T-helper 2 cell (primary cell): ENCODE results near the gene MRPL18.
"Not testable (repeated sequence)": the region's sequence is repeated elsewhere in the genome, so short reads cannot be mapped to it uniquely, and the experiment has no call there.

Experiments
- DNase-seq, 5 experiments: peaks; one replicate each; pipeline versions ENCODE4 v3.0.0 to v3.0.0-alpha.2; 2012 to 2022

Gene MRPL18

DNA sequence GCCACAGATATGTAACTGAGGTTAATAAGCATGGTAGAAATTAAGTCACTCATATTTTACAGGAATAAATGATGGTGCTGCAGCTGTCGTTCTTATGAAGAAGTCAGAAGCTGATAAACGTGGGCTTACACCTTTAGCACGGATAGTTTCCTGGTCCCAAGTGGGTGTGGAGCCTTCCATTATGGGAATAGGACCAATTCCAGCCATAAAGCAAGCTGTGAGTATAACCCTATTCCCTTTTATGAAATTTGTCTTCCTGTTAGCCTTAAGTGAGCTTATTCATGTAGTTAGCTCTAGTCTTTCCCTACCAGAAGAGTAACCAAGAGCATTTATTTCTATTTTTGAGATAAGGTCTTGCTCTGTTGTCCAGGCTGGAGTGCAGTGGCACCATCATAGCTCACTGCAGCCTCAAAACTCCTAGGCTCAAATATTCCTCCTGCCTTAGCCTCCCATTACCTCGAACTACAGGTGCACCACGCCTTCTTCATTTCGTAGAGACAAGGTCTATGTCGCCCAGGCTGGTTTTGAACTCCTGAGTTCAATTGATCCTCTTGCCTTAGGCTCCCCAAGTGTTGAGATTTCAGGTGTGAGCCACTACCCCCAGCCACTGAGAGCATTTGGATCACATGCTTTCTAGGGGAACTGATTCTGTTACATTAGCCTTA is 12.9 kb upstream of the MRPL18 start:
- no peak for DNase-seq

DNA sequence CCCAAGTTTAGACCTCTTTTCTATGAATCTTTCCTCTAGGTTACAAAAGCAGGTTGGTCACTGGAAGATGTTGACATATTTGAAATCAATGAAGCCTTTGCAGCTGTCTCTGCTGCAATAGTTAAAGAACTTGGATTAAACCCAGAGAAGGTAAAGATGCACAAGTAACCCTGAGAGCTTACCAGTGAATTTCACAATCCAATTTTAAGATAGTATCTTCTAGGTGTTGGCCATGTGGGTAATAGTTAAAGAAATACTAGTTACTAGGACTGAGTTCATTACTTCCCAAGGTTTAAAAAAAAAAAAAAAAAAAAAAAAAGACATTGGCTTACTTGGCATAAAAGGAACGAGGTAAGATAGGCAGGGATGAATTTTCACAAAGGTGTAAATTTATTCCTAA is 12.1 kb upstream of the MRPL18 start:
- no peak for DNase-seq

DNA sequence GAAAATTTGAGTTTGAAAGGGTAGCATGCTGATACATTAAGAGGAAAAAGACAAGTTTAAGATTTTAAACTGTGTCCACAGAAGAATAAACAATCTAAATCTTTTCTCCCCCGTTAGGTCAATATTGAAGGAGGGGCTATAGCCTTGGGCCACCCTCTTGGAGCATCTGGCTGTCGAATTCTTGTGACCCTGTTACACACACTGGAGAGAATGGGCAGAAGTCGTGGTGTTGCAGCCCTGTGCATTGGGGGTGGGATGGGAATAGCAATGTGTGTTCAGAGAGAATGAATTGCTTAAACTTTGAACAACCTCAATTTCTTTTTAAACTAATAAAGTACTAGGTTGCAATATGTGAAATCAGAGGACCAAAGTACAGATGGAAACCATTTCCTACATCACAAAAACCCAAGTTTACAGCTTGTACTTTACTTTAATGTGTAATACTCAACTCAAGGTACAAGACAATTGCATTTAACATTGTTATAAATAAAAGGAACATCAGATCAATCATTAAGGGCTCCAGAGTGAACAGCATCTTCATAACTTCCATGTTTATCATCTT is 11.6 kb upstream of the MRPL18 start:
- DNase-seq, result no peak

DNA sequence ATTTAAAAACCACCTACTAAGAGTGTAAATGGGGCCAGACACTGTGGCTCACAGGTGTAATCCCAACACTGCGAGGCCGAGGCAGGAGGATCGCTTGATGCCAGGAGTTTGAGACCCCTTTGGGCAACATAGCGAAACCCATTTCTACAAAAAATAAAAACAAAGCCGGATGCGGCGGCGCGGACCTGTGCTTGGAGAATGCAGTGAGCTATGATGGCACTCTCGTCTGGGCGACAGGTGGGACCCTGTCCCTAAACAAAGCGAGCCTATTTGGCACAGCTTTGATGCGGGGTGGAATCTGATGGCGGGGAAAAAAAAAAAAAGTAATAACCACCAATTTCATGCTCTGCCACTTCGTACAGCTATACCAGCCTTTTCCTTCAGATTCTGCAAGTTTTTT is 2.0 kb upstream of the MRPL18 start:
- peak in 2 of 5 experiments; percentile 3 to 54 for DNase-seq

DNA sequence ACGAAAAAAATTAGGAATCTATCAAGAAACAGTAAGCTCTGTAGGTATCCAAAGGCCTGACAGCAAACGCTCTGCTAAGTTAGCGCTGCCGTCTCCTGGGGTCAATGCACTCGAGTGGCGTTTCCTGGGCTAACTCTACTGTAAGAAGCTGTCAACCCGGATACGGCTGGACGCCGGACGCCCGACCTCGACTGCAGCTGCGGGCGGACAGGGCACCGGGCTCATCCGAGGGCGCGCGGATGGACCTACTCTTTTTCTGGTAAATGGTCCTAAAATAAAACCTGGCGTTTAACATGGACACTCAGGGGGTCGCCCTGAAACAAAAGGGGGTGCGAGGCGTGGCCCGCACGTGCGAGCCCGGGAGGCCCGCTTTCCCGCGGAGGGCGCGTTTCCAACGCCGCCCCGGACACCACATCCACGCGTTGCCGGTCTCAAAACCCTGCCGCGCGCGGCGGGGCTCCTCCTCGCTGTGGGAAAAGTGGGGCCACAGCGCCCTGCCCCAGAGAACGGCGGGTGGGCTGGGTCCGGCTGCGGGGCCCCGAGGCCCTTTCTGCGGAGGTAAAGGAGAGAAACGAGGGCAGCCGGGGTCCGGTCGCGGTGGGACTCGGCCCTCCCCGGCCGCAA is 1.4 kb upstream of the MRPL18 start:
- DNase-seq, result peak in 3 of 5 experiments; percentile 16 to 31 (median 19)

DNA sequence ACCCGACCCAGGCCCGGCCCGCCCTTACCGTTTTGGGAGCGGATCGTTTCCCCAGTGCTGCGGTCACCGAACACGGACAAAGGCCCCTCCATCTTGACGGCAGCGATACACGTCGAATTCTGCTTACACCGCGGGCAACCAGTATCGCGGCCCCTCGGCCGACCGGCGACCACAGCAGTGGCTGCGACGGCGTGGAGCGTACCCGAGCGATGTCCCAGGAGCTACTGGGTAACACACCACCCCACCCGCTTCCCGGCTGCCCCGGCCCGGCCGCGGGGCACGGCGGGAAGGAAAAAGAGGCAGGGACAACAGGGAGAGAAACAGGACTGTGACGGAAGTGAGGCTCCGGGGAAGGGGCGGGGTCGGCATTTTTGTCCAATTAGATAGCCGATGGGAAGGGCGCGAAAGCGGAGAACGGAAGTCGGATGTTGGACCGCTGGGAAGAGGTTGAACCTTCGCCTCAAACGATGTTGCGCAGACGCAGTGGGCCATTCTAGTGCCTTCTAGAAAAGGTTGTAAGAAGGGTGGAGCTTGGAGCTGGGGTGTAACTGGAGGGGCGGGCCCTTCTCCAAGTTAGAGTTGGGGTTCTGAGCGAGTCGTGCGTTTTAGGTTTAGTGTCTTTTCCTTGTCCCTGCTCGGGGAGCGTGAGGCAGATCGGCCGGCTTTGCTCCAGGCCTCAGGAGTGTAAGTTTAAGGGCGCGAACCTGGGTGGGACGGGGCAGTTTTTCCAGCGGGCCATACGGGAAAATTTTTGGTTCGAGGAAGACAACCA is 704 bp upstream of the MRPL18 start, which contains the start of gene TCP1:
Gene TCP1 (minus strand): TSS at position 226 of the 772 bp plus-strand sequence. CDS start 134 bp downstream, at position 92.
- peak; percentile 95 to 100 (median 99) for DNase-seq

DNA sequence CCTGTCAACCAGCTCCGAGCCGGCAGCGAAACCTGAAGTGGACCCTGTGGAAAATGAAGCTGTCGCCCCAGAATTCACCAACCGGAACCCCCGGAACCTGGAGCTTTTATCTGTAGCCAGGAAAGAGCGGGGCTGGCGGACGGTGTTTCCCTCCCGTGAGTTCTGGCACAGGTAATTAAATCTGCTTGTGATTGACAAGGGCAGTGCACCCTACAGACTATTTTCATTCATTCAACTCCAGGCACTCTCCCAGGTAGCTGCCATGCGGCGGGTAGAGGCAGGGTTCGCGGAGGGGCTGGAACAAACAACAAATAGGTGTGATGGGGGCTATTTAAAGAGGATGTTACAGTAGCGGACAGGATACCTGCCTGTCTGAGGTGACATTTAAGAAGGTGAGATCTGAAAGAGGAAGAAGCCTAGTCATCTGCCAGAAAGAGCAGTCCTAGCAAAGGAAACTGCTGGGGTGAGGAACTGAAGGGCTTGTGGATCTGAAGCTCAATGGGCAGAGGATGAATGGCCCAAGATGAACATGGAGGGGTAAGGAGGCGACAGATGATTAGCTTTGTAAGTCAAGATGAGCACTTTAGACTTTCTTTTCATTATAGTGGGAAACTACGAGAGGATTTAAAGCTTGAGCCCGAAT is 810 bp downstream of the MRPL18 start:
- DNase-seq, result peak in 1 of 5 experiments; percentile 10

DNA sequence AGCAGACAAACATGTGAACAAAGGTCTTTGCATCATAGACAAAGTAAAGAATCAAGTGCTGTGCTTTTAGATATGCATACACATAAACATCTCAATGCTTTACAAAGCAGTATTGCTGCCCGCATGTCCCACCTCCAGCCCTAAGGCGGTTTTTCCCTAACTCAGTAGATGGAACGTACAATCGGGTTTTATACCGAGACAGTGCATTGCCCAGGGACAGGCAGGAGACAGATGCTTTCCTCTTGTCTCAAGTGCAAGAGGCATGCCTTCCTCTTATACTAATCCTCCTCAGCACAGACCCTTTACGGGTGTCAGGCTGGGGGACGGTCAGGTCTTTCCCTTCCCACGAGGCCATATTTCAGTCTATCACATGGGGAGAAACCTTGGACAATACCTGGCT is 4.7 kb downstream of the MRPL18 start:
- DNase-seq, result not testable (repeated sequence)

DNA sequence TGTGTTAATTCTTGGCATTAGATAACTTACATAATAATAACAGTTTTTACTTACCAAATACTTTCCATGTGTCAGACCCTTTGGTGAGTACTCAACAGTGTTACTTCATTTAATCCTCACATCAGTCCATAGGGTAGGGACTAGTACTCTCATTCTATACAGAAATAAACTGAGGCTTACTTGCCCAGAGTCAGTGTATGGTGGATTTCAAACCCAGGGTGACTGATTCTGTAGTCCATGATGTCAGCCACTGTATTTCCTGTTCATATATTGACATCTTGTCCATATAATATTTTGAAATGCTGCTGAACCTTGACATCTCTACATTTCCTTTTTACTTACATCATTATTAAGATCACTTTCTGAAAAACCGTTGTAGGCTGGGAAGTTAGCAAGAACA is 7.3 kb downstream of the MRPL18 start:
- no peak for DNase-seq

DNA sequence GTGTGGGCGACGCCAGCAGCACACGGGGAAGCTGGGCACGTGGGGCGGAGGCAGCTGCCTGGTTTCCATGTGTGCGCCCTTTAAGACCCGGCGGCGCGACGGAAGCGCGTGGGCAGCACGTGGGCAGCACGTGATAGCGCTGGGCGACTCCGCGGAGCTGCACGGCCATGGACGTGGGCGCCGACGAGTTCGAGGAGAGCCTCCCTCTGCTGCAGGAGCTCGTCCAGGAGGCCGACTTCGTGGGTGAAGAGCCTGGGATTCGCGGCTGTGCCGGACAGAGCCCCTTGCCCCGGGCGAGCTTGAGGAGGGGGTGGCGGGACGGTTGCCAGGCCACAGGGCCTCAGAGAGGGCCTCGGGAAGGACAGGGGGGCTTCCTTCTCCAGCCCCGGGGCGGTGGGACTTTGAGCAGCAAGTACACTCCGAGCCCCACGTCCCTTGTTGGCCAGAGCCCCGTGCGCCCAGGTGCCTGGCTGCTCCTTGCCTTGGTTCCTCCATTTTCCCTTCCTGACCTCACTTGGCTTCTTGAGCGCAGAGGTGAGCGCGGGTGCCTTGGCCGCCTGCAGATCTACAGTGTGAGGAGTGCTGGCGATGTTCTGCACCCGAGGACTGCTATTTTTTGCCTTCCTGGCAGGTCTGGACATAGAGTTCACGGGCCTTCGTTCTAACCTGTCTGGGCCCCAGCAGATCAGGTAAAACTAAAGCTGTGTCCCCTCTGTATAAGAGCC is 10.0 kb downstream of the MRPL18 start, which contains the start of gene PNLDC1:
Gene PNLDC1 (plus strand): TSS at position 136 of the 725 bp plus-strand sequence. CDS start 32 bp downstream, at position 168.
- no peak for DNase-seq

DNA sequence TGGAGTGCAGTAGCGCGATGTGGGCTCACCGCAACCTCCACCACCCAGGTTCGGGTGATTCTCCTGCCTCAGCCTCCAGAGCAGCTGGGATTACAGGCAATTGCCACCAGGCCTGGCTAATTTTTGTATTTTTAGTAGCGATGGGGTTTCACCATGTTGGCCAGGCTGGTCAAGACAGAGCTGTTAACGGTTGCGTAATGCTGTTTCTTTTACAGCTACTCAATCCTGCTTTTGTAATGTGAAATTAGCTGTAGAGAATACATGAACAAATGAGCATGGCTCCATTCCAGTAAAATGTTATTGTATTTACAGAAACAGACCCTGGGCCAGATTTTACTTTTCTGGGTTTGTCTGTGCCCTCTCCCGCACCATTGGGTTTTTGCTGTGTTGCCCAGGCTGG is 11.7 kb downstream of the MRPL18 start:
- DNase-seq, result no peak

DNA sequence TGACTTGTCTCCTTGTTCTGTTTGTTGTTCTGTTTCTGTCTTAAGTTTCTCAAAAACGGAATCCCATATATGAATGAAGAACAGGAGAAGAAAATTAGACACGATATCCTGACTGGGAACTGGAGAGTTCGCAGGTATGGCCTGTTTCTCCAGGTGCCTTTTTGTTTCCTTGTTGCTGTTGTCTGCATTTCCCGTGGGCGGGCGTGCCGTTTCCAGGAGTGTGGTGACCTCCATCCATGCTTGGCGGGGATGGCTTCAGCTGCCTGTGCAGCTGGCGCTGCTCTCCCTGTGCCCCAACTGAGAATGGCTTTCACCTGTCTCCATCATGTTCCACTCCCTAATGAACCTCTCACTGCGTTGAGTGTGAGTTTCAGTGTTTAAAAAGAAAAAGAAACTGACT is 14.2 kb downstream of the MRPL18 start:
- no peak for DNase-seq

DNA sequence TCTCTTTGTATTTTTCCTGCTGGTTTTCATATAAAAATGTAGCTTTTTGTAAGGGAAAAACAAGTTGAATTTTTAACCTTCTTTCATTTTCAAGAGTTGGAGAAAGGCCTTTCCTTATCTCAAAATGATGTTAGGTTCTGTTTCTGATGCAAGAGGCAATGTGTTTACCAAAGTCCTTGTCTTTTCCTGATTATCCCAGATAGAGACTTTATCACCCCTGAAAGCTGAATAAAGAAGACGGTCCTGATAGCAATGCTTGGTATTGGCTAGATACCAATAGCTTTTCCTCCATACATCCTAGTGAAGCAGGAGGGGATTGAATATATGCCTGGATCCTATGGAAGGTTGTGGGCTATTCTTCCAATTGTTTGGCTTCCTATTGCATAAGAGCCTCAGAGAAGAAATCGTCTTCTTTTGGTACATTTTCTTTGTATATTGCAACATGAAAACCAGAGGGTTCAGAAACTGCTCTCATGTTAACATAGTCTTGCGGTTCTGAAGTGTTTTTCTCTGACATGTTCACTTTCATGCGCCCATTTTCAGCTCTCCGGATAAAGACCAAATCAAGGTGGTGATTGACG is 15.3 kb downstream of the MRPL18 start:
- DNase-seq, result no peak

DNA sequence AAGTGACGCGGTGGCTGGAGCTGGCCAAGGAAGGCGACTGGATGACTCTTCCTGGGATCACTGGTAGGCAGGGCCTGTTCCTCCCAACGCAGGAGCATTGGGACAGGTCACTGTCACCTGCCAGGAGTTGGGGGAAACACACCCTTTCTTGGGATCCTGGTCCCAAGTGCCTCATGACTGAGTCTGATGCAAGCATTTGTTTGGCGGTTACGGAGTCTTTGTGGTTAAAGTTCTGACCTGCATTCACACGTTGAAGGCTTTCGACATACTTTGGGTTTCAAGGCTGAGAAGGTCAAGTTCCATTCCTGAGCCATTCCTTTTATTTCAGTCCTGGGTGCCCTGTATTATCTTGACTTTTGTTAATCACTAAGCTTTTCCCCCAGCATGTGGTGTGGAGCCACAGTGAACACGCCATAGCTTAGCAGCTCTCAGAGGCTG is 15.8 kb downstream of the MRPL18 start:
- DNase-seq, result no peak

DNA sequence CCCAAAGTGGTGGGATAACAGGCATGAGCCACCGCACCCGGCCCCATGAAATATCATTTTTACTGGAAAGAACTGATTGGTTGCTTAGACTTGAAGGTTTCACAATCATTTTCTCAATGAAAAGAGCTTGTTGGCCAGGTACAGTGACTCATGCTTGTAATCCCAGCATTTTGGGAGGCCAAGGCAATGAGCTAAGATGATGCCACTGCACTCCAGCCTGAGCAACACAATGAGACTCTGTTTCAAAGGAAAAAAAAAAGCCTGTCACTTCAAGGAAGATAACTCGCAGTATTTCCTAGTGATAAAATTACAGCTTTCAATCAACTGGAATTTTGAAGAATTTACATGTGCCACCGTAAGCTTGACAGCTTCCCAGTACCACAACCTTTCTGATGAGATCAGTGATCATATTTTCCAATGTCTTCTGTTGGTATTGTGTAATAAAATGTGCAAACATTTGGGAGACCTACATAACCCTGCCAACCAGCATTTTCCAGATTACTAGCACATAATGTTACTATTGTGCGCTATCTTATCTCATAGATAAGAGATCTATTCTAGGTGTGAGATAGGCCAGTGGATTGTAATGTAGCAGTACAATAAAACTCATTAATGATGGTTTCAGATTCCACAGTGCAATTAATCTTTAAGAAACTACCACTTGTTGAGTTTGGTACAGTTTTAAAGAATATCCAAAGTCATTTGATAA is 17.0 kb downstream of the MRPL18 start:
- DNase-seq, result no peak

DNA sequence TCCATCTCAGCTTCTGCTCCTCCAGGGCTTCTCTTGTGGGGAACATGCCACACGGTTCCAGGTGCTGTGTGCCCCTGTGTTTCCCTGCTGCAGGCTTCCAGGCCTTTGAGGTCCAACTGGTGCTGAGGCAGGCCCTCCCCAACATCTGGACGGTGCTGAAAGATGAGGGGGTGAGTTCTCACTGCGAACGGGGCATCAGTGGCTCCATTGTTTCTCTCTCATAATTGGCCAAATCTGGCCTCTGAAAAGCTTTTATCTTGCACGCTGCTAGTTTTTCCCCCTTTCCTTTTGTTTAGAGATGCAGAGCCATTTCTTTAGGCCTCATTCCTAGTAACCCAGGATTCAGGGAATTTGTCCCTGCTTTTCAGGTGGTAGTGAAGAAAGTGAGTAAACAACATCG is 18.4 kb downstream of the MRPL18 start:
- no peak for DNase-seq

DNA sequence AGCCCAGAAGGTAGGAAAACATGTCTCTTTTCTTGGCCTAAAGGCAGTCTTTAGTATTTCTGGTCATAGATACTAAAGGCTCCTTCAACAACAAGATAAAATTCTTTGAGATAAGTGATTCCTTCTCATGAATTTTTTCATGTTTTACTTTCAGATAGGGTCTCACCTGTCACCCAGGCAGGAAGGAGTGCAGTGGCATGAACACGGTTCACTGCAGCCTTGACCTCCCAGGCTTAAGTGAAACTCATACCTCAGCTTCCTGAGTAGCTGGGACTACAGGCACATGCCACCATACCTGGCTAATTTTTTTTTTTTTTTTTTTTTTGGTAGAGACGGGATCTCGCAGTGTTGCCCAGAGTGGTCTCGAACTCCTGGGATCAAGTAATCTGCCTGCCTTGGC is 18.9 kb downstream of the MRPL18 start:
- no peak for DNase-seq

DNA sequence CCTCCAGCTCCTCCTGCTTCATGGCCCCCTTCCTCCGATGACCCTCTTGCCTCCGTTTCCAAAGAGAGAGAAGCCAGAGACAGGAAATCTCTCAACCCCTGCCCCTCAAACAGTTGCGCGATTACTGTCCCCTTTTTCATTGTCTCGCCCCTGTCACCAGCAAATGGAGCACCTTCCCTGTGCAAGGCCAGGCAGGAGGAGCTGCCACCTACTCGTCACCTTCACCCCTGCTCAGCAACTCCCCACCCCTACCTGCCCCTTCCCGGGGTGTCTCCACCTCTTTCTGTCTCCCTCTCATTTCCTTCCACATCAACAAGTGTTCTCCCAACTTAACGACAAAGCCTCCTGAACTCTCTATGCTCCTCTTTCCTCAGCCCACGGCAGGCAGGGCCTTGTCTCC is 23.5 kb downstream of the MRPL18 start:
- no peak for DNase-seq

DNA sequence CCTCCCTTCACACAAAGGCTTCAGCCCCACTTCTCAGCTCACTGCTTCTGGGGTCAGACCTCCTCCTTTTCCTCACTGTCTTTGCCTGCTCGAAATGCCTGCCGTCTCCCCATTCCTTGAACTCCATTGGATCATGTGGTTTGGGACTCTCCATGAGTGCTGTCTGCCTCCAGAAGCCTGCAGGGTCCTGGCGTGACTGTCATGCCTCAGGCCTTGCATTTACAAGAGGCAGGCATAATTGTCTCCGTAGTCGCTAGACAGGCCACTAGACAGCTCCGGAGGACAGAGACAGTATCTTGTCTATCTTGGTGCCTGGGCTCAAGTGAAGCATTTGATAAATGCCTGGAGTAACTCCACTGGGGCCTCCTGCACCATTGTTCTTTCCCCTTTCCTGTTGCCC is 25.1 kb downstream of the MRPL18 start:
- no peak for DNase-seq

DNA sequence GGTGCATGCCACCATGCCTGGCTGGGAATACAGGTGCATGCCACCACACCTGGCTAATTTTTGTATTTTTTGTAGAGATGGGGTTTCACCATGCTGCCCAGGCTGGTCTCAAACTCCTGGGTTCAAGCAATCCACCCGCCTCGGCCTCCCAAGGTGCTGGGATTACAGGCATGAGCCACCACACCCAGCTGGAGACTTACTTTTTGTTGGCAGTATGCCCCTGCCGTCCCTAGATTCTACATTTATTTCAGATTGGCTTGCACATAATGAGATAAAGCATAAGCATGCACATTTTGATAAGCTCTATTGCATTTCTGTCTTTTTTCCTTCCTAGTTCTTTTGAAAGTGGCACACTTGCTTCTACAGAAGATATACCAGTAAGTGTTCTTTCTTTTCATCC is 26.5 kb downstream of the MRPL18 start:
- not testable (repeated sequence) for DNase-seq
